WTC11 (cell line): Measurements from ENCODE around the gene PCSK2. TPM values are rescaled to one million over a fixed set of nuclear protein-coding genes. Genes with fewer than 3 reads are reported as not detected.

Experiments
- ATAC-seq: fragments of 200-7000 bp; cut with Tn5 transposase; 2 replicates; pipeline ENCODE4 v1.10.0; 2021; ENCODE audit warnings: mild to moderate bottlenecking, moderate library complexity
- CTCF ChIA-PET: fragments of 300-600 bp; sonication (Branson Sonifier 250); formaldehyde crosslinking; loops from one replicate; lab custom pipeline; 2021; ENCODE audit warnings: antibody characterized with exemption; lab: Charles Lee
- POLR2A ChIA-PET: fragments of 350-600 bp; sonication (Branson Sonifier 250); formaldehyde crosslinking; loops from one replicate; lab custom pipeline; 2021; ENCODE audit warnings: antibody characterized with exemption; lab: Charles Lee
- DNase-seq: peaks from one replicate; pipeline ENCODE4 v3.0.0; 2021; ENCODE audit warnings: low spot score
- H3K27ac Mint-ChIP-seq: 2 replicates; pipeline ENCODE4 v1.8.0; 2021; ENCODE audit warnings: mixed read lengths
- H3K27me3 Mint-ChIP-seq: 2 replicates; pipeline ENCODE4 v1.8.0; 2021; ENCODE audit warnings: low read depth, mild to moderate bottlenecking, moderate library complexity, mixed read lengths
- H3K36me3 Mint-ChIP-seq: 2 replicates; pipeline ENCODE4 v1.8.0; 2021; ENCODE audit warnings: mixed read lengths
- H3K4me1 Mint-ChIP-seq: 2 replicates; pipeline ENCODE4 v1.8.0; 2022; ENCODE audit warnings: mixed read lengths
- H3K4me3 Mint-ChIP-seq: 2 replicates; pipeline ENCODE4 v1.8.0; 2021; ENCODE audit warnings: mild to moderate bottlenecking, moderate library complexity, mixed read lengths
- H3K9me3 Mint-ChIP-seq: 2 replicates; pipeline ENCODE4 v1.8.0; 2021; ENCODE audit warnings: mixed read lengths
- CDX4 ChIP-seq: fragments of 250-450 bp; sonication (Bioruptor Pico); IDR thresholded peaks from 2 replicates; pipeline ENCODE4 v1.9.0; 2021; ENCODE audit warnings: moderate library complexity, mild to moderate bottlenecking, inconsistent platforms, borderline replicate concordance
- CREB1 ChIP-seq: sonication (generic); formaldehyde crosslinking; IDR thresholded peaks from 2 replicates; pipeline ENCODE4 v1.8.0; 2023; ENCODE audit warnings: mild to moderate bottlenecking, missing genetic modification reagents
- CTCF ChIP-seq: fragments of 200-600 bp; IDR thresholded peaks from 2 replicates; pipeline ENCODE4 v1.8.0; 2022; ENCODE audit warnings: antibody characterized with exemption
- EMX1 ChIP-seq: fragments of 250-450 bp; sonication (Bioruptor Pico); IDR thresholded peaks from 2 replicates; pipeline ENCODE4 v1.8.0; 2021; ENCODE audit warnings: mild to moderate bottlenecking
- FOXP1 ChIP-seq: sonication (generic); formaldehyde crosslinking; IDR thresholded peaks from 2 replicates; pipeline ENCODE4 v1.8.0; 2022; ENCODE audit warnings: missing genetic modification reagents, mild to moderate bottlenecking, moderate library complexity, borderline replicate concordance
- GABPB1 ChIP-seq: sonication (generic); formaldehyde crosslinking; IDR thresholded peaks from 2 replicates; pipeline ENCODE4 v1.8.1; 2023; ENCODE audit warnings: mild to moderate bottlenecking, missing genetic modification reagents
- HMGA2 ChIP-seq: fragments of 250-450 bp; sonication (Bioruptor Pico); IDR thresholded peaks from 2 replicates; pipeline ENCODE4 v1.4.0; 2021; ENCODE audit warnings: mild to moderate bottlenecking, moderate library complexity
- KAT7 ChIP-seq: sonication (generic); formaldehyde crosslinking; IDR thresholded peaks from 2 replicates; pipeline ENCODE4 v1.8.1; 2023; ENCODE audit warnings: missing genetic modification reagents, mild to moderate bottlenecking, borderline replicate concordance
- MAX ChIP-seq: sonication (generic); formaldehyde crosslinking; IDR thresholded peaks from 2 replicates; pipeline ENCODE4 v1.8.0; 2022; ENCODE audit warnings: mild to moderate bottlenecking, missing genetic modification reagents
- NR1H2 ChIP-seq: sonication (generic); formaldehyde crosslinking; IDR thresholded peaks from 2 replicates; pipeline ENCODE4 v1.9.0; 2021; ENCODE audit warnings: mild to moderate bottlenecking, moderate library complexity, missing genetic modification reagents
- NR2C2 ChIP-seq: sonication (generic); formaldehyde crosslinking; IDR thresholded peaks from 2 replicates; pipeline ENCODE4 v1.8.0; 2022; ENCODE audit warnings: mild to moderate bottlenecking, missing genetic modification reagents
- NR3C1 ChIP-seq: sonication (generic); formaldehyde crosslinking; conservative IDR thresholded peaks from 2 replicates; pipeline ENCODE4 v1.8.1; 2023; ENCODE audit warnings: low read depth, mild to moderate bottlenecking, missing genetic modification reagents
- PRDM15 ChIP-seq: sonication (generic); formaldehyde crosslinking; IDR thresholded peaks from 2 replicates; pipeline ENCODE4 v1.8.0; 2022; ENCODE audit warnings: missing genetic modification reagents
- PREB ChIP-seq: sonication (generic); formaldehyde crosslinking; IDR thresholded peaks from 2 replicates; pipeline ENCODE4 v1.8.1; 2022; ENCODE audit warnings: mild to moderate bottlenecking, missing genetic modification reagents, moderate library complexity, borderline replicate concordance
- RORB ChIP-seq: fragments of 250-450 bp; sonication (Bioruptor Pico); IDR thresholded peaks from 2 replicates; pipeline ENCODE4 v1.9.0; 2021; ENCODE audit warnings: mild to moderate bottlenecking
- SMAD4 ChIP-seq: sonication (generic); formaldehyde crosslinking; IDR thresholded peaks from 2 replicates; pipeline ENCODE4 v1.8.0; 2022; ENCODE audit warnings: mild to moderate bottlenecking, missing genetic modification reagents
- TEAD4 ChIP-seq: sonication (generic); formaldehyde crosslinking; IDR thresholded peaks from 2 replicates; pipeline ENCODE4 v1.8.0; 2022; ENCODE audit warnings: mild to moderate bottlenecking, missing genetic modification reagents
- ZMAT4 ChIP-seq: fragments of 250-450 bp; sonication (Bioruptor Pico); IDR thresholded peaks from 2 replicates; pipeline ENCODE4 v1.9.0; 2021; ENCODE audit warnings: mild to moderate bottlenecking
- ZNF138 ChIP-seq: sonication (generic); formaldehyde crosslinking; conservative IDR thresholded peaks from 2 replicates; pipeline ENCODE4 v1.8.1; 2022; ENCODE audit warnings: mild to moderate bottlenecking, moderate library complexity, missing genetic modification reagents
- ZNF219 ChIP-seq: sonication (generic); formaldehyde crosslinking; IDR thresholded peaks from 2 replicates; pipeline ENCODE4 v1.8.0; 2023; ENCODE audit warnings: missing genetic modification reagents, mild to moderate bottlenecking, borderline replicate concordance
- ZNF317 ChIP-seq: sonication (generic); formaldehyde crosslinking; IDR thresholded peaks from 2 replicates; pipeline ENCODE4 v1.8.1; 2023; ENCODE audit warnings: low read depth, mild to moderate bottlenecking, moderate library complexity, missing genetic modification reagents, borderline replicate concordance
- ZNF512 ChIP-seq: sonication (generic); formaldehyde crosslinking; IDR thresholded peaks from 2 replicates; pipeline ENCODE4 v1.8.1; 2022; ENCODE audit warnings: missing genetic modification reagents, borderline replicate concordance
- ZNF671 ChIP-seq: fragments of 250-450 bp; sonication (Bioruptor Pico); IDR thresholded peaks from 2 replicates; pipeline ENCODE4 v1.8.0; 2021; ENCODE audit warnings: mild to moderate bottlenecking
- total RNA-seq: library from RNA; stranded (reverse); gene quantifications from 3 replicates; pipeline ENCODE4 v1.2.3, GENCODE V29; 2021

PCSK2 gene
- total RNA-seq, 1 experiment from 2014 or later, result 0.74 TPM

- TF ChIP-seq ZMAT4 (no peak), NR1H2 (CRISPR knock-in tag) (no peak), CREB1 (CRISPR knock-in tag) (no peak), RORB (CRISPR knock-in tag) (no peak), PRDM15 (CRISPR knock-in tag) (no peak), ZNF671 (CRISPR knock-in tag) (no peak)
Measured at GRCh38 chr20:17494201-17494600, 267.4 kb downstream of the PCSK2 start (continued).

GRCh38 chr20:17495826-17496225 is 269.0 kb downstream of the PCSK2 start:
- ChIA-PET CTCF (interaction anchor here (2.5 kb wide), 1 partner anchor 9 kb away, joined by 6 read pairs; no protein-coding TSS in a partner anchor), POLR2A (no interaction called here)
- ATAC-seq (no peak), DNase-seq (no peak)
- Mint-ChIP-seq H3K4me3 (no peak overlapping the region), H3K4me1 (no peaks in the 10 kb centered on the region), H3K9me3 (0 out of 2 replicates have a peak, but pooled peaks cover 3% of the 10 kb centered on the region), H3K27ac (no peak overlapping the region), H3K27me3 (no peaks in the 10 kb centered on the region), H3K36me3 (no peaks in the 10 kb centered on the region)
- TF ChIP-seq NR3C1 (CRISPR knock-in tag), result no peak
- TF ChIP-seq HMGA2 (CRISPR knock-in tag), result no peak
- no peak for TF ChIP-seq GABPB1 (CRISPR knock-in tag)
- TF ChIP-seq ZNF317 (CRISPR knock-in tag), result no peak
- TF ChIP-seq RORB (CRISPR knock-in tag), result no peak
- no peak for TF ChIP-seq ZNF512 (CRISPR knock-in tag)
- TF ChIP-seq PREB (CRISPR knock-in tag), result no peak
- no peak for TF ChIP-seq FOXP1 (CRISPR knock-in tag)

- H3K36me3 Mint-ChIP-seq, result no peaks in the 10 kb centered on the region
- ATAC-seq (no peak), DNase-seq (no peak)
- H3K27me3 Mint-ChIP-seq, result no peaks in the 10 kb centered on the region
- H3K27ac Mint-ChIP-seq, result no peak overlapping the region
- CTCF ChIA-PET, result interaction anchor here (1.0 to 1.2 kb wide), 2 partner anchors 66 to 441 kb away, joined by 3 read pairs; no protein-coding TSS in a partner anchor
- no peak overlapping the region for H3K4me3 Mint-ChIP-seq
- H3K9me3 Mint-ChIP-seq, result 0 out of 2 replicates have a peak, but pooled peaks cover 3% of the 10 kb centered on the region
- peaks cover 7% of the 10 kb centered on the region for H3K4me1 Mint-ChIP-seq
- POLR2A ChIA-PET, result no interaction called here
- TF ChIP-seq ZNF219 (CRISPR knock-in tag) (no peak), NR2C2 (CRISPR knock-in tag) (no peak), NR1H2 (CRISPR knock-in tag) (no peak), KAT7 (no peak), SMAD4 (CRISPR knock-in tag) (no peak), EMX1 (no peak), TEAD4 (no peak), CDX4 (CRISPR knock-in tag) (no peak), NR3C1 (CRISPR knock-in tag) (no peak), MAX (CRISPR knock-in tag) (no peak), ZNF138 (CRISPR knock-in tag) (no peak), FOXP1 (CRISPR knock-in tag) (no peak), CTCF (no peak)
Measured at GRCh38 chr20:17497821-17498580, 271.2 kb downstream of the PCSK2 start.
